ENCODE data around the gene STXBP4.
"Not testable (repeated sequence)": the region's sequence is repeated elsewhere in the genome, so short reads cannot be mapped to it uniquely, and the experiment has no call there.

STXBP4 gene

GRCh38 chr17:55037828-55038227 lies 69.3 kb downstream of the STXBP4 start:
- Histone ChIP-seq H3K4me3 (no peak overlapping the region), H3K27ac (no peak overlapping the region)

- Histone ChIP-seq H3K27ac (no peak overlapping the region), H3K4me3 (no peak overlapping the region)
These were observed 69.7 kb downstream of the STXBP4 start for GRCh38 chr17:55038291-55038690.

- Histone ChIP-seq H3K27ac (no peak overlapping the region), H3K4me3 (no peak overlapping the region)
These were observed 72.0 kb downstream of the STXBP4 start for GRCh38 chr17:55040611-55041010.

- Histone ChIP-seq H3K4me3 (no peak overlapping the region), H3K27ac (no peak overlapping the region)
These were observed 85.3 kb downstream of the STXBP4 start for GRCh38 chr17:55053855-55054254.

GRCh38 chr17:55054429-55054828 lies 85.9 kb downstream of the STXBP4 start:
- no peak overlapping the region for H3K4me3 ChIP-seq
- H3K27ac ChIP-seq: no peak overlapping the region

- Histone ChIP-seq H3K4me3 (no peak overlapping the region), H3K27ac (no peak overlapping the region)
These were observed 88.0 kb downstream of the STXBP4 start for GRCh38 chr17:55056526-55056925.

GRCh38 chr17:55057184-55057583 lies 88.6 kb downstream of the STXBP4 start:
- H3K27ac ChIP-seq: no peak overlapping the region
- no peak overlapping the region for H3K4me3 ChIP-seq

- no peak overlapping the region for H3K27ac ChIP-seq
- no peak overlapping the region for H3K4me3 ChIP-seq
These were observed 91.2 kb downstream of the STXBP4 start for GRCh38 chr17:55059724-55060123.

GRCh38 chr17:55062921-55063320 lies 94.4 kb downstream of the STXBP4 start:
- H3K4me3 ChIP-seq: no peak overlapping the region
- peak overlapping the region in 1 of 21 experiments; percentile 53 for H3K27ac ChIP-seq

- Histone ChIP-seq H3K4me3 (no peak overlapping the region), H3K27ac (no peak overlapping the region)
These were observed 95.6 kb downstream of the STXBP4 start for GRCh38 chr17:55063885-55064874.

- no peak overlapping the region for H3K4me3 ChIP-seq
These were observed 99.3 kb downstream of the STXBP4 start for GRCh38 chr17:55067697-55068439.

GRCh38 chr17:55068862-55069811 lies 100.6 kb downstream of the STXBP4 start:
- H3K4me3 ChIP-seq: no peak overlapping the region
- no peak overlapping the region for H3K27ac ChIP-seq

More at GRCh38 chr17:55067697-55068439, 99.3 kb downstream of the STXBP4 start:
- no peak overlapping the region for H3K27ac ChIP-seq

- Histone ChIP-seq H3K4me3 (no peak overlapping the region), H3K27ac (no peak overlapping the region)
These were observed 101.5 kb downstream of the STXBP4 start for GRCh38 chr17:55069983-55070529.

- Histone ChIP-seq H3K27ac (peak overlapping the region in 2 of 21 experiments; percentile 44 to 46), H3K4me3 (no peak overlapping the region)
These were observed 104.3 kb downstream of the STXBP4 start for GRCh38 chr17:55072898-55073297.

GRCh38 chr17:55073467-55073866 lies 104.9 kb downstream of the STXBP4 start:
- not testable (repeated sequence) for H3K4me3 ChIP-seq
- H3K27ac ChIP-seq: peak overlapping the region in 4 of 21 experiments; percentile 19 to 46 (median 38)

- Histone ChIP-seq H3K27ac (no peak overlapping the region), H3K4me3 (no peak overlapping the region)
These were observed 113.0 kb downstream of the STXBP4 start for GRCh38 chr17:55081559-55081958.

- Histone ChIP-seq H3K4me3 (no peak overlapping the region), H3K27ac (no peak overlapping the region)
These were observed 118.1 kb downstream of the STXBP4 start for GRCh38 chr17:55086635-55087058.

GRCh38 chr17:55089256-55089655 lies 120.7 kb downstream of the STXBP4 start:
- peak overlapping the region in 3 of 21 experiments; percentile 59 to 68 (median 66) for H3K27ac ChIP-seq
- H3K4me3 ChIP-seq: no peak overlapping the region

GRCh38 chr17:55090079-55090492 lies 121.5 kb downstream of the STXBP4 start:
- Histone ChIP-seq H3K27ac (peak overlapping the region in 5 of 21 experiments; percentile 37 to 68 (median 49)), H3K4me3 (no peak overlapping the region)
